Measurements from ENCODE around the gene NT5E.

GRCh38 chr6:85460921-85461797, 11.3 kb downstream of the NT5E start:
- TF ChIP-seq GATA2 (IDR thresholded peaks at IDR 0.05; ENCODE audit: low read depth, low read length) = no peak
- no peak for TF ChIP-seq GATA3 (IDR thresholded peaks at IDR 0.05; ENCODE audit: low read depth, low read length)

Measured in SH-SY5Y (cell line).